IPS-NIHi7 (cell line): ENCODE data around the gene PPDPF.
"Not testable (repeated sequence)": the region's sequence is repeated elsewhere in the genome, so short reads cannot be mapped to it uniquely, and the experiment has no call there.

Experiments
- DNase-seq: peaks from one replicate; pipeline ENCODE4 v3.0.0; 2012; ENCODE audit warnings: mixed read lengths; ENCODE audit errors: extremely low spot score

The PPDPF gene

GRCh38 chr20:63564036-63564810 is 43.7 kb downstream of the PPDPF start:
- DNase-seq: no peak

GRCh38 chr20:63565021-63565698 is 44.6 kb downstream of the PPDPF start:
- DNase-seq: no peak

DNA sequence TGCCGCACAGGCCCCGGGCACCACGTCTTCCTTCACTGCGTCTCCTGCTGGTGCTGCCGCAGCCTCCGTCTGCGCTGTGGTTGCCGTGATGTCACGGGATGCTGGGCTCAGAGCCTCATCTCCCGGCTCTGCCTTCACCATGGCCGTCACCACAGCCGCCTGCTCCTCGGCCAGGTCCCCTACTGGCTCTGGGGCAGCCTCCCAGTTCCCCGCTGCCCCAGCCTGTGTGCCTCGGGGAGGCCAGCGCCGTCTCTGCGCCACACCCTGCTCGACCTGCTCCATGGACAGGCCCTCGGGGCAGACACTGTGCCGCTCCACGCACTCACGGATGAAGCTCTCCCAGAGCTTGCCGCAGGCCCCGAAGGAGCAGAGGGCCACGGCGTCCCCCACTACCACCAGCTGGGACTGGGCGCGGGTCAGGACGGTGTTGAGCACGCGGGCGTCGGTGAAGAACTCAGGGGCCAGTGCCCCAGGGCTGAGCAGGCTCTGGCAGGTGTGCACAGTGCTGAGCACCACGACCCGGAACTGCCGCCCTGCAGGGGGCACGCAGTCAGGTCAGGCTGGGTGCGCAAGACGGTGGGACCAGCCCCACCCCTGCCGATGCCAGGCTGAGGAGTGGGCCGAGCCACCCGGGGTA is 45.3 kb downstream of the PPDPF start:
- no peak for DNase-seq

- DNase-seq: no peak
Observed at GRCh38 chr20:63566395-63567135, 46.0 kb downstream of the PPDPF start.

DNA sequence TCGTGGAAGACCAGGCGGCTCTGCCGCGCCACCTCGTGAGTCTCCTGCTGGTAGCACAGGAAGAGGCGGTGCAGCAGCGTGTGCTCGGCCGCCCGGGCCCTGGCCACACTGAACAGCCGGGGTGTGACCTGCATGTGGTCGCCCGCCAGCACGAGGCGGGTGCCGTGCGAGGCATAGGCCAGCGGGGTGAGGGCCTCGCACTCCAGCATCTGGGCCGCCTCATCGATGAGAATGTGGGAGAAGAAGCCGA is 46.5 kb downstream of the PPDPF start:
- no peak for DNase-seq

GRCh38 chr20:63567386-63568169 is 47.0 kb downstream of the PPDPF start:
- no peak for DNase-seq

- DNase-seq: no peak
Observed at GRCh38 chr20:63568170-63568981, 47.8 kb downstream of the PPDPF start.

DNA sequence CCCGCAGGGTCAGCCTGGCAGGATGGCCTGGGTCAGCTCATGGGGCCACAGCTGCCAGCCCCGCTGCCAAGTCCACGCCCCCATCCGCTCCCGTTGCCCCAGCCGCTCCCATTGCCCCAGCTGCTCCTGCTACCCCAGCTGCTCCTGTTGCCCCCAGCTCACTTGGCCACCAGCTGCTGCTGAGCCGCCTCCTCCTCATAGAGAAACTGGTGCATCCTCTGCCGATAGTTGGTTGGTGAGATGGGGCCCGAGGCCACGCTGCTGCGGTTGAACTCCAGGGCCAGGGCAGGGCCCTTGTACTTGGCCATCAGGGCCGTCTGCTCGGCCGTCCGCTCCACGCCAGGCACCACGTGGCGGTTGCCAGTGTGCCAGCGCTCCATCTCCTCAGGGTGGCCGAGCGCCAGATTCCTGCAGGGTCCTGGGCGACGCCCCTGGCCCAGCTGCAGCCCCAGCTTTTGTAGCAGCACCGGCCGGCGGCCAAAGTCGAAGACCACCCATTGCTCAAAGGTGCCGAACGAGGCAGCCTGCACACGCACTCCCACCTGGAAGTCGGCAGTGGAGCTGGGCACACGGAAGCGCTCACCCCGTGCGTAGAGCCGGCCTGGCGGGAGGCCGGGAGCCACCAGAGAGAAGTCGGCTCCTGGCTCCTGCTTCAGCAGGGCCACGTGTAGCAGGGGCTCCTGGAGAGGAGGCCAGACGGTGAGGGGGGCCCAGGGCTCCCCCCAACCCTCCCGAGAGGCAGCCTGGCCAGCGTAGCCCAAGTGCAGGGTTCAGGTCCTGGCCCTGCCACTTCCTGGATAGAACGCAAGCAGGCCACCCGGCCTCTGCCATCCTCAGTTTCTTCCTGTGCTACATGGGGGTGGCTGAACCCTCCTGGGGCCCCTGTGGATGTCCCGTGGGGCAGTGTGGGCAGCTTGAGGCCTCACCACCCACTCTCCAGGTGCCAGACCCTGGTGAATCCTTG is 48.7 kb downstream of the PPDPF start:
- no peak for DNase-seq

DNA sequence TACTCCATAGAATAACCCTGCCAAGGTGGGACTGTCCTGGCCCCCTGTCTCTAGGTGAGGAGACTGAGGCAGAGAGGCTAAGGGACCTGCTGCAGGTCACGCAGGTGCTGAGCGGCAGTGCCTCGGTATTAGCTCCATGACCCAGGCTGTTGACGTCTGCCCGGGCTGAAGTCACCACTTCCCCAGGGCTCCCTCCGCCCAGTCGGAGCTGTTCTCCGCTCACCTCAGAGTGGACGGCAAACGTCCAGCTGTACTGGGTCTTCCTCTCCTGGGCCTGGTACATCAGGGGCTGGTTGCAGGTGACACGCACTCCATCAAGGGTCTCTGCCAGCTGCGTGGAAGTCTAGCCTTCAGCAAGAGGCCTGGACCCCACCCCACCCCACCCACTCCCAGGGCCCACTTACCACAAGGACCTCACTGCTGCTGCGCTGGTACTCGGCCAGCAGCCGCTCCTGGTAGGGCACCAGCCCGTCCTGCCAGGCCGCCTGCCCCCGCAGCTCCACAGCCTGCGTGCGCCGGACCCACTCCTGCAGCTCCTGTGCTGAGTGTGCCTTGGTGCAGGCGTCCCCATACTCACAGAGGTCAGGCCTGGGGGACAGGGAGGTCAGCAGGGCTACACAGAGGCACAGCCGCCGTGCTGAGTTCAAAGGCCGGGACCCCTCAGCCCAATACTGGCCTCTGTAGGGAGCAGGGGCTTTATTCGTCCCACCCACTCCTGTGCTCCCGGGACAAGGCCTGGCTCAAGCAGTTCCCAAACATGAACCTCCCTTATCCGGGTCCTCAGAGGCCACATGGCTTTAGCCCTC is 49.9 kb downstream of the PPDPF start:
- no peak for DNase-seq

- not testable (repeated sequence) for DNase-seq
Observed at GRCh38 chr20:63571087-63571478, 50.5 kb downstream of the PPDPF start.
